GM21737 (cell line): ENCODE results near the gene PSKH1.
"Not testable (repeated sequence)": the region's sequence is repeated elsewhere in the genome, so short reads cannot be mapped to it uniquely, and the experiment has no call there.

Source experiments
- ATAC-seq: cut with Tn5 transposase; IDR thresholded peaks from one replicate; pipeline ENCODE4 v1.9.1; 2021; ENCODE audit warnings: mild to moderate bottlenecking, moderate library complexity; ENCODE audit not compliant: unreplicated experiment

The PSKH1 gene

GRCh38 chr16:67885545-67885944, 7.5 kb upstream of the PSKH1 start:
- no peak for ATAC-seq

DNA sequence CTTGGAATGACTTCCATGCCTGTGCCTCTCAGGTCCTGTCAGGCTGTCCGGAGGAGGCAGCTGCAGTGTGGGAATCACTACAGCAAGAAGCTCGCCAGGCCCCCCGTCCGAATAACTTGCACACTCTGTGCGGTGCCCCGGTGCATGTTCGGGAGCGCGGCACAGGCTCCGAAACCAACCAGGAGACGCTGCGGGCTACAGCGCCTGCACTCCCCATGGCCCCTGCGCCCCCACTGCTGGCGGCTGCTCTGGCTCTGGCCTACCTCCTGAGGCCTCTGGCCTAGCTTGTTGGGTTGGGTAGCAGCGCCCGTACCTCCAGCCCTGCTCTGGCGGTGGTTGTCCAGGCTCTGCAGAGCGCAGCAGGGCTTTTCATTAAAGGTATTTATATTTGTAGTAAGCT, 7.1 kb upstream of the PSKH1 start:
- no peak for ATAC-seq

GRCh38 chr16:67886387-67886786, 6.7 kb upstream of the PSKH1 start:
- no peak for ATAC-seq

GRCh38 chr16:67888331-67888730, 4.7 kb upstream of the PSKH1 start:
- ATAC-seq, result no peak

- no peak for ATAC-seq
Observed at GRCh38 chr16:67892375-67892774, 679 bp upstream of the PSKH1 start.

GRCh38 chr16:67893743-67894399, 817 bp downstream of the PSKH1 start:
- peak; percentile 10 for ATAC-seq

- ATAC-seq, result no peak
Observed at GRCh38 chr16:67897231-67897630, 4.2 kb downstream of the PSKH1 start.

DNA sequence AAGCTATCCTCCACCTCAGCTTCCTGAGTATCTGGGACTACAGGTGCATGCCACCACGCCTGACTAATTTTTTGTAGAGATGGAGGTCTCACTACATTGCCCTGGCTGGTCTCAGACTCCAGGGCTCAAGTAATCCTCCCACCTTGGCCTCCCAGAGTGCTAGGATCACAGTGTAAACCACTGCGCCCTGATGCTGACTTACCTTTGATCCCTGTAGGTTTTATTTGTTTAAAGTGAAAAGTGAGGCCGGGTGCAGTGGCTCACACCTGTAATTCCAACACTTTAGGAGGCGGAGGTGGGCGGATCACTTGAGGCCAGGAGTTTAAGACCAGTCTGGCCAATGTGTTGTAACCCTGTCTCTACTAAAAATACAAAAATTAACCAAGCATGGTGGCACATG, 8.7 kb downstream of the PSKH1 start:
- no peak for ATAC-seq

- no peak for ATAC-seq
Observed at GRCh38 chr16:67902831-67903230, 9.8 kb downstream of the PSKH1 start.

DNA sequence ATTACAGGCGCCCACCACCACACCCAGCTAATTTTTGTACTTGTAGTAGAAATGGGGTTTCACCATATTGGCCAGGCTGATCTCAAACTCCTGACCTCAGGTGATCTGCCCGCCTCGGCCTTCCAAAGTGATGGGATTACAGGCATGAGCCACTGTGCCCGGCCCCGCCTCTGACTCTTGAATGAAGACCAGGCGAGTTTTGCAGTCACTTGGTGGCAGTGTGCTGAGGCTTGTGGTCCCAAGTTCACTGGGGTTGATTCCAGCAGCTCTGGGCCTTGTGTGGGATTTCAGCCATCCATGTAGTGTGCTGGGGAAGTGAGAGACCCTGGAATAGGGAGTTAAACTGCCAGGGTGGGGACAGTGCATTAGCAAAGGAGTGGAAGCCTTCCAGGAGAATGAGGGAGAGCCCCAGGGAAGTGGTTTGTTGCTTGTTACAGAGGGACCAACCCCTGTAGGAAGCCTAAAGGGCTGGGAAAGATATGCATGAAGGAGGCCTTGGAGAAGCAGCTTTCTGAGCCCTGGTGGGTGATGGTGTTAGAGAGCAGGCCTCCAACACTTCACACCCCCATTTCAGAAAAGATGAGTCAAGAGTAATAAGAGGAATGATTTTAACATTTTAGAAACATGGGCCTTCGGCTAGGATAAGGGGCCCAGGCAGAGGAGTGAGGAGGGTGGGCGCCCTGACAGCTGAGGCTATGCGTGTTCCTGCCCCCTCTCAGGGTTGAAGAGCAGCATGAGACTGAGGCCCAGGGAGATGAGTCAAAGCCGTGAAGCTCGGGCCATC, 14.5 kb downstream of the PSKH1 start:
- no peak for ATAC-seq

- ATAC-seq, result no peak
Observed at GRCh38 chr16:67909056-67909742, 16.1 kb downstream of the PSKH1 start.

GRCh38 chr16:67910158-67910557, 17.1 kb downstream of the PSKH1 start:
- no peak for ATAC-seq

GRCh38 chr16:67914758-67915495, 21.9 kb downstream of the PSKH1 start:
- no peak for ATAC-seq

DNA sequence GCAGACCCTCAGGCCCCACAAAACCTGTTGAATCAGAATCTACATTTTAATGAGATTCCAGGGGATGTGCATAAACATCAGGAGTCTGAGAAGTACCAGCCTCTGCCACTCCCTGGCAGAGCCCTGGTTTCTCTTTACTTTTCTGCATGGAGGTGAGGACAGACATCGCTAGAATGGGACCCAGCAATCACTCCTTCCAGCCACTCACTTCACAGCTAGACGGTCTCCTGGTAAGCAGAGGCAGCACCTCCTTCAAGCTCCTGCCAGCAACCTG, 22.4 kb downstream of the PSKH1 start:
- ATAC-seq, result not testable (repeated sequence)

GRCh38 chr16:67915831-67916723, 23.0 kb downstream of the PSKH1 start:
- no peak for ATAC-seq

GRCh38 chr16:67917140-67917851, 24.2 kb downstream of the PSKH1 start:
- ATAC-seq, result no peak

- no peak for ATAC-seq
Observed at GRCh38 chr16:67917852-67918236, 24.8 kb downstream of the PSKH1 start.

GRCh38 chr16:67919622-67920221, 26.7 kb downstream of the PSKH1 start:
- no peak for ATAC-seq

- no peak for ATAC-seq
Observed at GRCh38 chr16:67922221-67922620, 29.2 kb downstream of the PSKH1 start.
